GM19238 (cell line): ENCODE measurements around the gene ACOXL.

Experiments used
- DNase-seq: peaks from one replicate; pipeline ENCODE4 v3.0.0; 2011; ENCODE audit warnings: low spot score; ENCODE audit not compliant: insufficient read length

The ACOXL gene

DNA sequence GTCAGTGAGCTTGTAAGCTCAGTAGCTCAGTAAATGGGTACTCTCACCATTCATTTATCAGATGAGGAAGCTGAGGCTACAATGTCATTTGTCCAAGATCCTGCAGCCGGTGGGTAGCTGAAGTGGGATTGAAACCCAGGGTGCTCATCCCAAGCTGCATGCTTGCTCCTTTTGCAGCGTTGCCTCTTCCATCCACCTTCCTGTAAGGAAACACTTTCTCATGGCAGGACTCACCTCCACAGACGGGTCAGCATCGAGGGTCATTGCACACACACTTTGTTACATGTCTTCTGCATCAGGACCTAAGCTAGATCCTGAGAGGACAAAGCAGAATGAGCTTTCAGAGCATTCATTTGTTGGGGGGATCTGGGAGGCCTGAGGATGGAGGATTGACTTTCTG is 60.7 kb downstream of the ACOXL start:
- no peak for DNase-seq

DNA sequence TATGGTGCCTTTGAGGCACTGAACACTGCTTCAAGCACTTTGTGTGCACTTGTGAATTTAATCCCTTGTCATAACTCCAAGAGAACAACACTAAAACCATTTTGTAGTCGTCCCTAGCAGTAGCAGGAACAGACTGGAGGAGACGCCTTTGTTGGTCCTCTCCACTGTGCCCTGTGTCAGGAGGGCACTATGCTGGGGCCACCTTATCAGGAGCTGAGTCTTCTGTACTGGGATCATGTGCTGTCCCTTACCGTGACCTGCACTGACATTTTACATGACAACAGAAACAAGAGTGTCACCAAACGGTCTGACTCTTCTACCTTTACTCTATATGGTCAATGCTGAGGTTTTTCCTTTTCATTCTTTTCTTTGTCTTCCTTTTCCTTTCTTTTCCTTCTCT is 62.0 kb downstream of the ACOXL start:
- no peak for DNase-seq

DNA sequence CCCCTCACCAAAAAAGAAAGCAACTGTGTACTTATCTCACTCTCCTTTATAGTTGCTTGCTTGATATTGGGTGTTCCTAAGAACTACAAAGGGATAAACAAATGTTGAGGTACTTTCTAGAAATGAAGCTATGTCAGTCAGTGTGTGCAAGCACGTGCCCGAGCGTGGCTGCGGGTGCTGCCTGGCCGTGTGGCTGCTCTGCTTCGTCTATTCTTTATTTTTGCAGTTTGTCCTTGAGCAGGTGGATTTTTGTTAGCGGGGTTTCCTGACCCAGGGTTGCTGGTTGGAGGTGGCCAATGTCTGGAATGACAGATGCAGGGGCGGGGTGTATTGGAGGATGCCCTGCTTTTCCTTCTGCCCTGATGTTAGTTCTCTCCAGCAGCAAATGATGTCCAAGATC is 62.6 kb downstream of the ACOXL start:
- no peak for DNase-seq

DNA sequence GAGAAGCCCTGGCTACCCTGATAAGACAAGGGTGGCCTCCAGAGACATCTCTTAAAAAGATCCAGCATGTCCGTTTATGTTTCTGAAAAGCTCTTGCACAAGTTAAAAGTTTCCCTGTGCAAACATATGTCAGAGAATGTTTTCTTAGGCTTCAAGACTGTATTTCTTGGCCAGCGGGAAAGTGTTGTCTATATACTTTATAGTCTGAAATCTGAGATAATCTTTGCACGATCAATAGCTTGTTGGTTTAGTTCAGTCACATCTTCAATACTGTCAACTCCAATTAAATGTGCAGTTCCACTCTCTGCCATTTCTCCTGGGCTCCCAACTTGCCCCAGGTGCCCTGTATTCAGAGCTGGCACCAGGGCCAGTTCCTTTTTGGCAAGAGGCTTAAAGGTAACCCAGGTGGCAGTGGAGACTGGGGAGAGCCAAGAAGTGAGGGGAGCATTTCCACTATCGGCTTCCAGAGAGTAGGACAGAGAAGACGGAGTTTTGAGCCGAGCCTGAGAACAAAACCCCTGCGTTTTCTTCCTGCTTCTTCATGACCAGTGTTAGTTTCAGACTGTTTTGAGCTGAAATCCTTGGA is 64.4 kb downstream of the ACOXL start:
- DNase-seq: no peak

DNA sequence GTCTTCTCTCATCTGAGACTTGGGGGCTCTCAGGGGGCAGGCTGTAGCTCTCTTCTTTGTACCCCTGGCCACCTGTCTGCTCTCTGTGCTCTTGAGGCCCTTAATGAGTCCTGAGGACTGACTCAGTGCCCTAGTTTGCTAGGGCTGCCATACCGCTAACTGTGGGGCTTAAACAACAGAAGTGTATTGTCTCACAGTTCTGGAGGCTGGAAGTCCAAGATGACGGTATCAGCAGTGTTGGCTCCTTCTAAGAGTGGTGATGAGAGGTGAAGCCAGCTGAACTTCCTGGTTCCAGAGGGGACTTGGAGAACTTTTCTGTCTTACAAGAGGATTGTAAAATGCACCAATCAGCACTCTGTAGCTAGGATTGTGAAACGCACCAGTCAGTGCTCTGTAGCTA is 67.0 kb downstream of the ACOXL start:
- DNase-seq: no peak

DNA sequence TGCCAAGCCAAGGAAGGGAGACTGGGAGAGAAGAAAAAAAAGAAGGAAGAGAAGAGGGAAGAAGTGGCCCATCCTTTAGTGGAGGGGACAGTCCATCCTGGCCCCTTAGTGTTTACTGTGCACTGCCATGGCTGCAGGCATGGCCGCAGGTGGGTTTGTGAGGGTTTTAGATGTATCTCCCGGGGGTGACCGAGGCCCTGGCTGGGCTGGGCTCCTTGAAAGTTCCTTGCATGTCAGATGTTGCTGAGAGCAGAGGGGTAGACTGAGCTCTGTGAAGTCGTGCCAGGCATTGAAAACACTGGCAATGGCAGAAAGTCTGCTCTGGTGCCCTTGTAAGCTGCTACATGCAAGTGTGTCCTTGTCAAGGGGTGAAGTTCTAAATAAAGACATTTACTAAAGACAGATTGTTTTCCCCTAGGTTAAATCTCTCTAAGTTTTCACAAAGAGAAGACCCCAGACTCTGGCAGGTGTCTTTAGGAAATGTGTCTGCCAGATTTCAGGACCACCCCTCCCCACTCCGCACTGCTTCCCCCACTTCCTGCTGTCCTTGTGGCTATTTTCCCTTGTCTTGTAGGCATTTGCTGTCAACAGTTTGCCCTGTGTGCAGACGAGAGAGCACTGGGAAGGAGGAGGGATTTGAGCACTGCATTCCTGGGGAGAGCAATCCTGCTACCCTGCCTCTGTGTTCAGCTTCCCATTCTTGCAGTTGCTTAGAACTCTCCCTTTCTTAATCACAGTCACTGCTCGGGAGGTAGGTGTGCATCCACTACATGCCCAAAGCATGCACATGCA is 68.4 kb downstream of the ACOXL start:
- DNase-seq: no peak

DNA sequence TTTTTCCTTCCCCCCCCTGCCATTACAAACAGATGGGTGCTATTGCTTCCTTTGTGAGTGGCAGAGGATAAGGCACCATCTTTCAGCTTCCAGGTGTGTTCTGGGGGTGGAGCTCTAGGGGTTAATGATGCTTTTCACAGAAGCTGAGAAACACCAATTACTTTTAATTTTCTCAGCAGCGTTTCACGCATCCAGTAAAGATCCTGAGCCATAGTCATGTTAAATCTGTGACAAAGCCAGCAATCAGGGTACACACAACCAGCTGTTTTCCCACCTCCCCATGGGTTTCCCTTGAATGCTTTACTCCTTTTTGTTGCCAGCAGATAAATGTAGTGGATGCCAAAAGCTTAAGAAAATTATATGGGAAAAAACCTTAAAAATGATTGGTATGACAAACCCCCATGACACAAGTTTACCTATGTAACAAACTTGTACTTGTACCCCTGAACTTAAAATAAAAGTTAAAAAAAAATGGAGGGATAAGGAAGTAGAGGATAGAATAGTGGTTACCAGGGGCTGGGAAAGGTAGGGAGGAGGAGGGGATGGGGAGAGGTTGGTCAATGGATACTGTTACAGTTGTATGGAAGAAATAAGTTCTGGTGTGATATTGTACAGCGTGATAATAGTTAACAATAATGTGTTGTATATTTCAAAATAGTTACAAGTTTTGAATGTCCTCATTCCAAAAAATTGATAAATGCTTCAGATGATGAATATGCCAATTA is 70.0 kb downstream of the ACOXL start:
- no peak for DNase-seq

DNA sequence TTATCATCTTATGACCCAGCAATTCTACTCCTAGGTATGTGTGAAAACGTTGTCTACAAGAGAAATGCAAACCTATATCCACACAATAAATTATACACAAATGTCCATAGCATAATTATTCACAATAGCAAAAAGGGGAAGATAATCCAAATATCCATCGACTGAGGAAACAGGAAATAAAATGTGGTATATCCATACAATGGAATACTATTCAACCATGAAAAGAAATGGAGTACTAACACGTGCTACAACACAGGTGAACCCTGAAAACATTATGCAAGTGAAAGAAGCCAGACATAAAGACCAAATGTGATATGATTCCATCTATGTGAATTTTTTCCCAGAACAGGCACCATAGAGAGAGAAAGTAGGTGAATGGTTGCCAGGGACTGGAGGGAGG is 72.1 kb downstream of the ACOXL start:
- no peak for DNase-seq

DNA sequence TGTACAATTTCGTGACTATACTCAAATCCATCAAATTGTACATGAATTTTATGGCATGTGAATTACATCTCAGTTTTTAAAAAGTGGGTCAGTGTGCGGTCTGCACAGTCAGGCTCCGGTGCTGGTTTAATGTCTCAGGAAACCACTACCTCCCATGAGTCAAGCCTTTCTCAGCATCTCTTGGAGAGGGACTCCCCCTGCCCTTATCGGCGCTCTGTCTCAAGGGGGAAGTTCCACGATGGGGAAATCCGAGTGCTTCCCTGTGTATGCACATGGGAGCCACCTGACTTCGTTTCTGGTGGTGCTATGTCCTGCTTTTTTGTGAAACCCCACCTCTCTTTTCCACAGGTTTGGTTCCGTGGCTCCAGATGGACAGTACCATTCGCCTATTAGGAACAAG is 72.5 kb downstream of the ACOXL start:
- peak; percentile 21 for DNase-seq

DNA sequence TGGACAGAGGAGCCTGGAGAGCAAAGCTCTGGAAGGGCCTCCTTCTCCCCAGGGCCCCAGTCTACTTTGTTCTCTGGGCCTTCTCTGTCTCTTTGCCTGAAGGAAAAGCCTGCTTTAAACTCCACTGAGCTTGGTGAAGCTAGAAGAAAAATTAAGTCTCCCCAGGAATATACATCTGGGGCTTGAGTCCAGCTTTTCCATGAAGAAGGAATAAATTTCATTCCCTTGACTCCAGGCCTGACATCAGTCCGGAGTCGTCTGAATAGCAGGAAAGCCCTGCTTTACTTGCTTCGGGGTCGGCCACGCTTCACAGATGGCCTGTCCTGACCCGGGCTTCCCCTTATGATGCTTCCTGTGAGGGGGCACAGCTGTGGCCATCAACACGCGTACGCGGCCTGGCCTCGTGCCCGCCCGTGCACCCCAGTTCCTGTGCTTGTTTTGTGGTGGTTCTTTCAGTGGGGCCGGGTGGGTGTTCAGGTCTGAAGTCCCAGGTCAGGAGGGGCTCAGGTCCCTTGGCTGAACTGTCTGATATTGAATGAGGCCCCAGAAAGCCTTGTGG is 73.6 kb downstream of the ACOXL start:
- no peak for DNase-seq

DNA sequence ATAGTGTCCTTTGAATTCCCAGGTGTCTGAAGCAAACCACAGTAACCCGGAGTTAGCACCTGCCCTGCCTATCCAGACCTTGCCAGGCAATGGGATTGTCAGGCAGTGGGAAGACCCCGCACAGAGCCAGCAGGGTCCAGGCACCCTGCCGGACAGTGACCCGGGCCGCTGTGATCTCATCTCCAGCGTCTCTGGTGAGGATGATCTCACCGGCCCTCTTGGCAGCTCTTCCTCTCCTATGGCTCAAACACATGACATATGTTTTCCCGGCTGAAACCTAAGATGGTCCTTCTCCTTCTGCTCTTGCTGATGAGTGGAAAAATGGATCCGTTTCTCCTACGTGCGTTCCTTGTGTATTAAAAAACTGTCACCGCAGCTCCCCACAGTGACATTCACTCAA is 75.1 kb downstream of the ACOXL start:
- no peak for DNase-seq

DNA sequence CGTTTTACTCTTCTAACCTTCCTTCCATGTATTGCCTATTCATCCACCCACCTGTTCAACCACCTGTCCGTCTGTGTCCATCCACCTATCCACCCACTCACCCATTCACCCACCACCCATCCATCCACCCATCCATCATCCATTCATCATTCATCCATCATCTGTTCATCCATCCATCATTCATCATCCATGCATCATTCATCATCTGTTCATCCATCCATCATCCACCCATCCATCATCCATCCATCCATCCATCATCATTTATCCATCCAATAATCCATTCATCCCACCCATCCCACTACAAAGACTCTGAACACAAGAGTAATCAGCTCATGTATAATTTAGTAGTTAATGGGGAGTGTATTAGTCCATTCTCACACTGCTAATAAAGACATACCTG is 78.0 kb downstream of the ACOXL start:
- no peak for DNase-seq

DNA sequence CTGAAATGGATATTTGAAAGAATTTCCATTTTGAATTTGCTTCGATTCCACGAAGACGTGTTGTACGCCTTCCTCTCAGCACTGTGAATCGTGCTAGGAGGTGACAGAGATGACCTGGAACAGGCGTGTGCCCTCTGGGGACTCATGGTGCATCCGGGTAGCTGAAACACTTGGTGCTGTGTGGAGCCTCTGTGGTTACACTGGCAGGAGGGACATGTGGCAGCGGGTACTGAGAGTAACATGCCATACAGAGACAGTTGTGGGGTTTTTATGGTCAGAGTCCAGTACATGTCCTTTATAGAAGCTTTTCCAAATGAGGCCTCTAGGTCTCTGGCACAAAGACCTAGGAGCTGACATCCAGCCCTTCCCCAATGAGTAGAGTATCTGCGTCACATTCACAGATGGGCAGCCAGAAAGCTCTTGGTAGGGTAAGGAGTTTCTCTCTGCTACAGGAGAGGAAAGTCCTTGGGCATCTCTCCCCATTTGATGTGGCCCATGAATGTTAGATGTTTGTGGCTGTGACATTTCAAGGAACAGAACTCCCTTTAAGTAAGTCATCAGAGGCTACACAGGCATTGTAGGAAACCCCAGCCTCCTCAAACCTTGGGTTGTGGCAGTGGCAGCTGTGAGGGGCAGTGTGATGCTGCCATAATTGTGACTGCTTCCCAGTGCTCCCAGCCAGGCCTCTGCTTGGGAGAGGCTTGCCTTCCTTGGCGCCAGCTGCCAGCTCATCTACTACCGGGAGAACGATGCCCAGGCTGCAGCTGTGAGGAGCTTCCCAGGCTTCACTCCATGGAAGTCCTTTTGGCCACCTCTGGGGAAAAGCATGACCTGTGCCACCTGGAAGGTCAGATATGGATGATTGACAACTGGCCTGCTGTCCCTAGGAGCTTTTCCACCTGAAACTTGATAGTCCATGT is 80.6 kb downstream of the ACOXL start:
- no peak for DNase-seq

DNA sequence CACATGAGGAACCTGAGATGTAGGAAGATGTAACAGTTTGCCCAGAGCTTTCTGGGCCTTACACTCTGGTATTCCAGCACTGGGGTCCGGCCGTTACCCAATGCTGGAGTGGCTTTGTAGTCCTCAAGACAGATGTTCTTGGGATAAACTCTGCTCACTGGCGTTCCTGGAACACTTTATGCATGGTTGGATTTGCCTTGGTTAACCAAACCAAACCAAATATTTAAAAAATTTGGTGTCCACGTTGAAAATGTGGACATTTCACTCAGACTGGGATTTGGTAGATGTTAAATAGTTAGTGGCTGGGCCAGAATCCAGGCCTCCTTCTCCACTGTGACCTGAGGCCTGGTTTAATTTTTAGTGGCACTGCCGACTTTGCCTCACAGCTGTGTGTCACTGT is 81.5 kb downstream of the ACOXL start:
- DNase-seq: no peak

DNA sequence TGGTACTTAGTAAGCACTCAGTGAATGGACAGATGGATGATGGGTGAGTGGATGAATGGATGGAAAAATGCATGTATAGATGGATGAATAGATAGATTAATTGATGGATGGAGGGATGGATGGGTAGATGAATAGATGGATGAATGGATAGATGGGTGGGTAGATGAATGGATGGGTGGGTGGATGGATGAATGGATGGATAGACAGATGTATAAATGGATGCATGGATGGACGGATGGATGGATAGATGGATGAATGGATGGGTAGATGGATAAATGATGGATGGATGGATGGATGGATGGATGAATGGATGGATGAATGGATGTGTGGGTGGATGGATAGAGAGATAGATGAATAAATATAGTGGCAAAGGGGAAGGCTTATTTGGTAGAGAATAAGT is 83.6 kb downstream of the ACOXL start:
- DNase-seq: no peak

DNA sequence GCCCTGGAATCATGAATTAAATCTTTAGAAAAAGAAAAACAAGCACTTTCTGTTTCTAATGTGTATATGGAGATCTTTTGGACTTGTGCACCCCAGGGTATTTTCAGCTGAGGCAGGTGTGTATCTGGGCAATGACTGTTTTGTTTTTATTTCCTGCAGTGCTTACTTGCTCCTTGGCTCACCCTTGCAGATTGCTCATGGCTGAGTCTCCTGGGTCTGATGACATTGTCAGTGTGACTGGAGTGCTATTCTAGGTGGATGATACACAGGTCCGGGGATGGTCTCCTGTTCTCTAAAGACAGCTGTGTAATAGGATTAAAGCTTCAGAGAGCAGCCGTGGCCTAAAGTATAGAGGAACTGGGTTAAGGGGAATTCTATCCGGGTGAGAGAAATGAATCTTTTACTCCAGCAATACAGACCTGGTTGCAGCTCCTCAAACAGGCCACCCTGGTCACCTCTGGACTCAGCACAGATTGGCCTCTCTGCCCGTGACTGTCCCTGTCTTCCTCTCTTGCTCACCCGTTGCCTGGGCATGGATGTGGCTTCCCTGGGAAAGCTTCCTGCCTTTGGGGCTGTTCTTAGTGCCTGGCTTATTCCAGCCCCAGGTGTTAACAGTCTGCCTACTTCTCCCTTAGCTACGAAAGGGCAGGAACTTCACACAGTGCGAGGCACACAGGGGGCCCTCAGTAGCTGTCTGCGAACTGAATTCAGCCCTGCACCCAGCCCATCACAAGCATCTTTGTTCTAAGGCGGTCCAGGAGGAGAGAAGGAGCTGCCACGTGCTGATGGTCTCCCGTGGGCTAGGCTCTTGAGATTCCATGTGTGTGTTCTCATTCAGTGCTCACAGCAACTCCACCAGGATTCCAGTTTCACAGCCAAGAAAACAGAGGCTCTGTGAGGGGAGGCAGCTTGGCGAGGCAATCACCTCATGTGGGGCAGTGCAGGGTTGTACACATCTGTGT is 84.3 kb downstream of the ACOXL start:
- DNase-seq: no peak

DNA sequence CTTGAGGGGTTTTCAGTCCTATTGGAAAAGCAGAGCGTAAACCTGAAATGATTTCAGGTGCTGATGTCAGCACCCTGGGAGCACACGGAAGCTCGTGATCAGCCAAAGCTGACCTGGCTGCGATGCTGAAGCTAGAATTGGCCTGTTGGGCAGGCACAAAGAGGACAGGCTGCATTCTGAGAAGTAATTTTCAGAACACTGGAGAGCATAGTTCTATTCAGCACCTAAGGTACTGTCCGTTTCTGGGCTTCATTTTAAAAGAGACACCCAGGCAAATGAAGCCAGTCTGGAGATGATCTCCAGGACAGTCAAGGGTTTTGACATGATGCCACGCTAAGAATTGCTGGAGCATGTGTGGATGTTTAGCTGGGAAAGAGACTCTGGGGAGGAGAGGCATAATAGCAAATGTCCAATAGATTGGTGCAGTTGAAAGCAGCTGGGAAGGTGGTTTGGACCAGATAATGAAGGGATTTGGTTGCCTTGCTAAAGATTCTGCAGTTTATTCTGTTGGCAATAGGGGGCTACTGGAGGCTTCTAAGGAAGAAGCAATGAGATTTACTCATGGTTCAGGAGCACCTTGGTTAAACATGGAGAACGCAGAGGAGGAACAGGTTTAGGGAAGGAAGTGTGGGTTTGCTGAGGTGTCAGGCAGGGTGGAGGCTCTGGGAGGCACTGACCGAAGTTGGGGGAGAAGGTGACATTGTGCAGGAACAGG is 86.6 kb downstream of the ACOXL start:
- DNase-seq: no peak

DNA sequence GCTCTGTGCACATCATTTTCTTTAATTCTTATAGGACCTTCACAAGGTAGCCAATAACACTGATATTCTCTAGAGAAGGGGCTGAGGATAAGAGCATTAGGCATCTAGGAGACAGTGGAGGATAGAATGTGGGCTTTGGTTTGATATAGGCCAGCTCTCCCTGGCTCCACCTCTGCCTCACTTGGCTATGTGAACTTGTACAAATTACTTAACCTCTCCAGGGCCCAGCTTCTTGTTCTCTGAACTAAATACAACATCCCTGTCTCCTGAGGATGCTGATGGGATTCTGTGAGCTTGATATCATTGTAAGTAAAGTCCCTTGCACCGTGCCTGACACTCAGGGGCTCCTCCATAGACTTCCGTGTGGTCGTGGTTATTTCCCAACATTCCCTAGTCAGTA is 87.3 kb downstream of the ACOXL start:
- no peak for DNase-seq

DNA sequence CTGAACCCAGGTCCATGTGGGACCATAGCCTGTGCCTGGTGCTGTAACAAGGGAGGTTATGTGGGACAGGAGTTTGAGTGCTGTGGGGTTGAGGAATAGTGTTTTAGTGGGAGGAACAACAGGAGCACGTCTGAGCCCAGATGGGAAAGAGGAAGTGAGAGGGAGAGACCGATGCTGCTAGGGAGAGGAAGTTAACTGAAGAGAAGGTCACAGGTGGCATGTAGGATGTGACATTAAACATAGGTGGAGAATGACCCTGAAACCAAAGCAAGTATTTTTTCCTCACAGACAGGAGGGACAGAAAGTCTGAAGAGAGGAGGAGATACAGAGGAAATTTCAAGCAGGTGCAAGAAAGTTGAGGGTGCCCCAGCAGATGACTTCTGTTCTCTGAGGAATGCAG is 87.8 kb downstream of the ACOXL start:
- no peak for DNase-seq

DNA sequence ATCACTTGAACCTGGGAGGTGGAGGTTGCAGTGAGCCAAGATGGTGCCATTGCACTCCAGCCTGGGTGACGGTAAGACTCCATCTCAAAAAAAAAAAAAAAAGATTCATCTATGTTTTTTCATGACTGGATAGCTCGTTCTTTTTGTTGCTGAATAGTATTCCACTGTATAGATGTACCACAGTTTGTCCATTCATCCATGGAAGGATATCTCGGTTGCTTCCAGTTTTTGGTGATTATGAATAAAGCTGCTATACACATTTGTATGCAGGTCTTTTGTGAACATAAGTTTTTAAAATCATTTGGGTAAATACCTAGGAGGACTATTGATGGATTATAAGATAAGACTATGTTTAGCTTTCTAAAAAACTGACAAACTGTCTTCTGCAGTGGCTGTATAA is 90.8 kb downstream of the ACOXL start:
- DNase-seq: no peak
